GM21723 (cell line): ENCODE data around the gene HES2.
"Not testable (repeated sequence)": the region's sequence is repeated elsewhere in the genome, so short reads cannot be mapped to it uniquely, and the experiment has no call there.

Experiments
- ATAC-seq: cut with Tn5 transposase; IDR thresholded peaks from one replicate; pipeline ENCODE4 v1.9.1; 2021; ENCODE audit warnings: mild to moderate bottlenecking, moderate library complexity; ENCODE audit not compliant: unreplicated experiment

HES2 gene

DNA sequence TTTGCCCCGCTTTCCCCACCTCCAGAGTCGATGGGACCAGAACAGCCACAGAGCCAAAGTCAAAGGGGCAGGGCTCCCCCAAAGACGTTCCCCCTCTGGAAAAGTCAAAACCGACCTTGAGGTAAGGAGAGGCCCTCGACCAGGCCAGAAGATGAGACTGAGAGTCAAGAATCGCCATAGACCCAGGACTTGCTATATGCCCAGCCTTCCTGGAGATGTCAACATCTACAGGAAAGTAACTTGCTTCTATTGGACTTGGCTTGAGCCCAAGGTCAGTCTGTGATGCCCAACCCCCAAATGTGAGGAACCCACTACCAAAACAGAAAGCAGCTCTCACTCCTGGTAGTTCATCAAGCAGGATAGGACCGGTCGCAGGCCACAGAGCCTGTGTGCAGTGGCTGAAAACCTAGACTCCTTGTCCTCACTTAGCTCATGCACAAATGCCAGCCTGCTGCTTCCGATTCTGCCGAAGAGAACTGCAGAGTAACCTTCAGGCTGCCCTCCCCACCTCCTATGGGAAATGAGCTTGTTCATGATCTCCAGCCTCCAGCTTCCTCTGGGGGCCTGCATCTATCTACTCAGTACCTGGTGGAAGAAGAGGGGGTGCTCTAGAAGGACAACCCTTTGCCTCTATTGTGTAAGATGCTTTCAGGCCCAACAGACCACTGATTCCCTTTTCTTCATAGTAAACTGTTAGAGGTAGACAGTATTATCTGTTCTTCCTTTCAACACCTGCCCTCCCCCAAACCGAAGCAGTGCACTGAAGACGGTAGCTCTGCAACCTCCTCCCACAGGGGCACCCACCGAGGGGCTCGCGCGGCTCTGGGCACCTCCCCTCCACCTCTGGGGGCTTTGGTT, 27.5 kb downstream of the HES2 start:
- ATAC-seq: peak; percentile 5

DNA sequence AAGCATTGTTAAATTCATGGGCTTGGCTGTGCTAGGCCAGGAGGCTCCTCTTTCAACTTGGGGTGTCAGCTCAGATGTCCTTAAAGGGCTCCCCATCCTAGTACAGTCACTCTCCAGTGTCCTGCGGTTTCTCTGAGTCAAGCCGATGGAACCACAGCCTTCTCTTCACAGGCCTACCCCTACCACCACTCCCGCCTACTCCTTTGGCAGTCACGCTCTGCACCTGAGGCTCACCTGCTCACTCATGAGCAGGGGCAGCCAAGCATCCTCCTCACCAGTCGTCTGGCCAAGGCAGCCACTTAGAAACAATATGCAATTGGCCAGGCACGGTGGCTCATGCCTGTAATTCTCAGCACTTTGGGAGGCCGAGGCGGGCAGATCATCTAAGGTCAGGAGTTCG, 29.7 kb downstream of the HES2 start:
- no peak for ATAC-seq

- ATAC-seq: no peak
These were observed 33.3 kb downstream of the HES2 start for GRCh38 chr1:6386371-6386949.

GRCh38 chr1:6385488-6386191, 34.1 kb downstream of the HES2 start:
- no peak for ATAC-seq

DNA sequence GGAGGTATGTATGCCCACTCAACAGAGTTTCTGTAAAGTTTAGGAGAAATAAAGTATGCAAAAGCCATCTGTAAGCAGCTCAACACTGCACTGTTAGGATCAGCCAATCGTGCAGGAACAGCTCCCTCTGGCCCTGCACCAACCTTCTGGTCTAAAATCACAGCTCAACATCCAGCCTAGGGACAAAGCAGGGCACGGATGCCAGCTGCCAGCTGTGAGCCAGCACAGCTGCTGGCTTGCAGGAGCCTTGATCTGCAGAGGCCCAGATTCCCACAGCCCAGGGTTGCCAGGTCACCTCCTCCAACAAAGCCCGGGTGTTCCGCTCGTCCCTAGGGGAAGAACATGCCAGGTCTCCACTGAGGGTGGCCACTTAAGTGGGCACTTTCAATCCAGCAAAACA, 34.8 kb downstream of the HES2 start:
- ATAC-seq: no peak

DNA sequence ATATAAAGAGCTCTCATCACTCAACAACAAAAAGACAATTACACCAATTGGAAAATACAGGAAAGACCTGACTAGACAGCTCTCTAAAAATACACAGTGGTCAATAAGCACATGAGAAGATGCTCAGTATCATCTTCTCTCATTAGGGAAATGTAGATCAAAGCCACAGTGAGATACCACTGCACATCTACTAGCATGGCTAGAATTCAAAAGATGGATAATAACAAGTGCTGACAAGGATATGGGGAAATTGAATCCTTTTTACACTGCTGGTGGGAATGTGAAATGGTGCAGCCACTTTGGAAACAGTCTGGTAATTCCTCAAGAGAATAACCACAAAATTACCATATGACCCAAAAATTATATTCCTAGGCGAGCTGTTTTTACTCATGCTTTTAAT, 35.6 kb downstream of the HES2 start:
- no peak for ATAC-seq

GRCh38 chr1:6380037-6380436, 39.7 kb downstream of the HES2 start:
- ATAC-seq: no peak

GRCh38 chr1:6378096-6378746, 41.5 kb downstream of the HES2 start:
- no peak for ATAC-seq

- ATAC-seq: no peak
These were observed 45.6 kb downstream of the HES2 start for GRCh38 chr1:6373961-6374720.

GRCh38 chr1:6372236-6372635, 47.5 kb downstream of the HES2 start:
- not testable (repeated sequence) for ATAC-seq

DNA sequence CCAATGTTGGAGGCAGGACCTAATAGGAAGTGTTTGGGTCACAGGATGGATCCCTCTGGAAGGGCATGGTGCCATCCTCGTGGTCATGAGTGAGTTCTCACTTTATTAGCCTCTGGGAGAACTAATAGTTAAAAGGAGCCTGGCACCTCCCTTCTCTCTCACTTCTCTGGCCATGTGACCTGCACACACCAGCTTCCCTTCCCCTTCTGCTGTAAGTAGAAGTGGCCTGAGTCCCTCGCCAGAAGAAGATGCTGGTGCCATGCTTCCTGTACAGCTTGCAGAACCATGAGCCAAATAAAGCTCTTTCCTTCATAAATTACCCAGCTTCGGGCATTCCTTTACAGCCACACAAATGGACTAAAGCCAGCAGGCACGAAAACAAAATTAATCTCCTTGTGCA, 49.7 kb downstream of the HES2 start:
- ATAC-seq: no peak

- ATAC-seq: no peak
These were observed 52.2 kb downstream of the HES2 start for GRCh38 chr1:6367381-6368012.

DNA sequence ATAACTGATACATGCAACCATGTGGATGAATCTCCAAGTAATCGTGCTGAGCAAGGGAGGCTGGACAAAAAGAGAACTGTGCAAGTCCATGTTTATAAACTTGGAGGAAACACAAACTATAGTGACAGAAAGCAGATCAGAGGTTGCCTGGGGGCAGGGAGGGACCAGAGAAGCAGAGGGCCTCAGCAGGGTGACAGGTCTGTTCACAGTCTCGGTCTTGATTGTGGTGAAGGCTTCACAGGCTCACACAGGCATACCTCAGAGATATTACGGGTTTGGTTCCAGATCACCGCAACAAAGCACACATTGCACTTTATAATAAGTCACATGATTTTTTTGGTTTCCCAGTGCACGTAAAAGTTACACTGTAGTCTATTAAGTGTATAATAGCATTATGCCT, 54.7 kb downstream of the HES2 start:
- ATAC-seq: no peak

DNA sequence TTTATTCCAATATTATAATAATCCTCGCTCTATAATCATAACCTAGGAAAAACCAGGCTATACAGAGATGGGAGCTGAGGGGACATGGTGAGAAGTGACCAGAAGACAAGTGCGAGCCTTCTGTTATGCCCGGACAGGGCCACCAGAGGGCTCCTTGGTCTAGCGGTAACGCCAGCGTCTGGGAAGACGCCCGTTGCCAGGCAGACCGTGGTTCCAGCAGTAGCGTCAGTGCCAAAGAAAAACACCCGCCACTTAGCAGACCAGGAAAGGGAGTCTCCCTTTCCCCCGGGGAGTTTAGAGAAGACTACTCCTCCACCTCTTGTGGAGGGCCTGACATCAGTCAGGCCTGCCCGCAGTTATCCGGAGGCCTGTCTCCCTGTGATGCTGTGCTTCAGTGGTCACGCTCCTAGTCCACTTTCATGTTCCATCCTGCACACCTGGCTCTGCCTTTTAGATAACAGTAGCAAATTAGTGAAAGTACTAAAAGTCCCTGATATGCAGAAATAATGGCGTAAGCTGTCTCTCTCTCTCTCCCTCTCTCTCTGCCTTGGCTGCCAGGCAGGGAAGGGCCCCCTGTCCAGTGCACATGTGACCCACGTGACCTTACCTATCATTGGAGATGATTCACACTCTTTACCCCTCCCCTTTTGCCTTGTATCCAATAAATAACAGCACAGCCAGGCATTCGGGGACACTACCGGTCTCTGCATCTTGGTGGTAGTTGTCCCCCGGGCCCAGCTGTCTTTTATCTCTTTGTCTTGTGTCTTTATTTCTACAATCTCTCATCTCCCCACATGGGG, 56.4 kb downstream of the HES2 start:
- not testable (repeated sequence) for ATAC-seq
